HEK293 (cell line): ENCODE measurements around the gene COL13A1.

Experiments
- CTCF ChIA-PET: fragments of 350-600 bp; formaldehyde crosslinking; extraction: SDS; loops from one replicate; lab custom pipeline; 2021; ENCODE audit warnings: antibody characterized with exemption; lab: Yijun Ruan, JAX
- POLR2A ChIA-PET: fragments of 300-600 bp; formaldehyde crosslinking; extraction: SDS; loops from one replicate; lab custom pipeline; 2020; ENCODE audit warnings: antibody characterized with exemption, inconsistent platforms; lab: Yijun Ruan, JAX
- H3K27ac ChIP-seq: fragments of 200-500 bp; sonication (Bioruptor generic); 2 replicates; pipeline ENCODE4 v1.5.1; 2014; ENCODE audit warnings: low read depth, low read length, control low read depth, inconsistent platforms; ENCODE audit errors: extremely low read depth
- H3K36me3 ChIP-seq, 2 experiments: fragments of 200-500 bp in 1 of 2; sonication (Bioruptor generic) in 1 of 2; 1 replicate in 1 of 2; 2 replicates in 1 of 2; pipeline ENCODE4 v1.5.1; 2014 to 2017; ENCODE audit warnings: inconsistent platforms in 2 of 2, low read length in 2 of 2; ENCODE audit not compliant: control insufficient read depth in 2 of 2, insufficient read depth in 1 of 2
- H3K4me1 ChIP-seq: fragments of 200-500 bp; sonication (Bioruptor generic); 2 replicates; pipeline ENCODE4 v1.5.1; 2014; ENCODE audit warnings: mild to moderate bottlenecking, low read length, inconsistent platforms; ENCODE audit not compliant: control insufficient read depth, insufficient read depth
- H3K4me3 ChIP-seq: 2 replicates; pipeline ENCODE4 v1.5.1; 2011; ENCODE audit warnings: low read depth, mild to moderate bottlenecking, control low read depth, low read length, moderate library complexity
- H3K9me3 ChIP-seq: fragments of 200-500 bp; sonication (Bioruptor generic); 2 replicates; pipeline ENCODE4 v1.5.1; 2014; ENCODE audit warnings: low read depth, low read length, inconsistent platforms; ENCODE audit not compliant: control insufficient read depth, insufficient read depth
- ATF2 ChIP-seq: fragments of 450-650 bp; formaldehyde crosslinking; IDR thresholded peaks from 2 replicates; pipeline ENCODE4 v1.5.1; 2016; ENCODE audit warnings: missing biosample characterization, missing genetic modification characterization, low read depth
- FEZF1 ChIP-seq: fragments of 450-650 bp; formaldehyde crosslinking; IDR thresholded peaks from 2 replicates; pipeline ENCODE4 v1.5.1; 2016; ENCODE audit warnings: missing biosample characterization, missing genetic modification characterization
- HOXC10 ChIP-seq: sonication (generic); formaldehyde crosslinking; IDR thresholded peaks from 2 replicates; pipeline ENCODE4 v1.8.1; 2023; ENCODE audit warnings: mild to moderate bottlenecking, missing genetic modification reagents
- HOXD13 ChIP-seq: sonication (generic); formaldehyde crosslinking; IDR thresholded peaks from 2 replicates; pipeline ENCODE4 v1.8.0; 2022; ENCODE audit warnings: missing genetic modification reagents, borderline replicate concordance
- SP2 ChIP-seq: fragments of 450-650 bp; formaldehyde crosslinking; IDR thresholded peaks from 2 replicates; pipeline ENCODE4 v1.5.1; 2016; ENCODE audit warnings: missing biosample characterization, missing genetic modification characterization
- YY1 ChIP-seq: fragments of 450-650 bp; formaldehyde crosslinking; IDR thresholded peaks from 2 replicates; pipeline ENCODE4 v1.5.1; 2018; ENCODE audit warnings: missing biosample characterization, missing genetic modification characterization
- ZBTB44 ChIP-seq: fragments of 450-650 bp; IDR thresholded peaks from 2 replicates; pipeline ENCODE4 v1.5.1; 2018; ENCODE audit warnings: missing biosample characterization, mild to moderate bottlenecking, missing genetic modification characterization
- ZBTB7A ChIP-seq: fragments of 450-650 bp; formaldehyde crosslinking; IDR thresholded peaks from 2 replicates; pipeline ENCODE4 v1.5.1; 2016; ENCODE audit warnings: low read depth, missing biosample characterization, missing genetic modification characterization
- ZFP3 ChIP-seq: fragments of 450-650 bp; formaldehyde crosslinking; IDR thresholded peaks from 2 replicates; pipeline ENCODE4 v1.5.1; 2016; ENCODE audit warnings: low read depth, missing biosample characterization, missing genetic modification characterization
- ZNF132 ChIP-seq: fragments of 450-650 bp; formaldehyde crosslinking; IDR thresholded peaks from 2 replicates; pipeline ENCODE4 v1.5.1; 2017; ENCODE audit warnings: missing biosample characterization, missing genetic modification characterization, borderline replicate concordance
- ZNF133 ChIP-seq: fragments of 450-650 bp; formaldehyde crosslinking; IDR thresholded peaks from 2 replicates; pipeline ENCODE4 v1.5.1; 2016; ENCODE audit warnings: missing biosample characterization, missing genetic modification characterization
- ZNF350 ChIP-seq: fragments of 450-650 bp; formaldehyde crosslinking; IDR thresholded peaks from 2 replicates; pipeline ENCODE4 v1.5.0; 2017; ENCODE audit warnings: missing biosample characterization, mild to moderate bottlenecking, missing genetic modification characterization
- ZNF354C ChIP-seq: fragments of 450-650 bp; formaldehyde crosslinking; IDR thresholded peaks from 2 replicates; pipeline ENCODE4 v1.5.1; 2016; ENCODE audit warnings: missing biosample characterization, missing genetic modification characterization, low read depth, borderline replicate concordance
- ZNF623 ChIP-seq: fragments of 450-650 bp; formaldehyde crosslinking; IDR thresholded peaks from 2 replicates; pipeline ENCODE4 v1.5.1; 2016; ENCODE audit warnings: missing biosample characterization, missing genetic modification characterization
- ZNF654 ChIP-seq: fragments of 450-650 bp; formaldehyde crosslinking; IDR thresholded peaks from 2 replicates; pipeline ENCODE4 v1.5.1; 2016; ENCODE audit warnings: low read depth, missing biosample characterization, missing genetic modification characterization
- ZNF658 ChIP-seq: fragments of 450-650 bp; formaldehyde crosslinking; IDR thresholded peaks from 2 replicates; pipeline ENCODE4; 2016; ENCODE audit warnings: missing biosample characterization, missing genetic modification characterization
- ZSCAN4 ChIP-seq: fragments of 450-650 bp; formaldehyde crosslinking; IDR thresholded peaks from 2 replicates; pipeline ENCODE4 v1.5.1; 2017; ENCODE audit warnings: missing biosample characterization, missing genetic modification characterization
- TF ChIP-seq, protein P1 (sequence below): fragments of 450-650 bp; IDR thresholded peaks from 2 replicates; pipeline ENCODE4 v1.5.1; 2018; ENCODE audit warnings: missing biosample characterization, missing genetic modification characterization
- TF ChIP-seq, protein P2 (sequence below): fragments of 450-650 bp; formaldehyde crosslinking; IDR thresholded peaks from 2 replicates; pipeline ENCODE4 v1.5.1; 2016; ENCODE audit warnings: missing biosample characterization, missing genetic modification characterization
- TF ChIP-seq, protein P3 (sequence below): fragments of 450-650 bp; formaldehyde crosslinking; IDR thresholded peaks from 2 replicates; pipeline ENCODE4 v1.5.0; 2017; ENCODE audit warnings: missing biosample characterization, missing genetic modification characterization, borderline replicate concordance
- TF ChIP-seq, protein P4 (sequence below): fragments of 450-650 bp; formaldehyde crosslinking; IDR thresholded peaks from 2 replicates; pipeline ENCODE4 v1.5.1; 2016; ENCODE audit warnings: missing biosample characterization, missing genetic modification characterization, borderline replicate concordance

The COL13A1 gene

DNA sequence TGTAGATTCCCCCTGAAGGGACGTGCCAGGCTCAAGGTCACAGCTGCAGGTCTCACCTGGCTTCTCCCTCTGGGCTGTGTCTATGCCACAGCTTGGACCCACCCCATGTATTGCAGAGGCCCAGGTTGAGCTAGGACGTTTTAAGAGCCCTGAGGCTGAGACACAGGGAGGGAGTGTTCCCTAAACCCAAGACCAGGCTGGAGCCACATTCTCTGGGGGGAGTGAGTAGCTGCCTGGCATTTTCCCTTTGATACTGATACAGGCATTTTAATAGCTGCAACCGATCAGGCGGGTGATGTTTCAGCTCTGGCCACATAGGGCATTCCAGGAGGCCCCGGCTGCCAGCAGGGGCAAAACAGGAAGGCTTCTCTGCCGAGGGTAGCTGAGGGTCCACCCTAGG lies 13.4 kb downstream of the COL13A1 start (continued):
- TF ChIP-seq ZBTB44 (tag by site-specific recombination) (no peak), HOXC10 (CRISPR knock-in tag) (no peak), HOXD13 (CRISPR knock-in tag) (no peak), ZNF133 (tag by site-specific recombination) (no peak), ZFP3 (no peak), ZBTB7A (tag by site-specific recombination) (no peak)
- TF ChIP-seq, protein P1, sequence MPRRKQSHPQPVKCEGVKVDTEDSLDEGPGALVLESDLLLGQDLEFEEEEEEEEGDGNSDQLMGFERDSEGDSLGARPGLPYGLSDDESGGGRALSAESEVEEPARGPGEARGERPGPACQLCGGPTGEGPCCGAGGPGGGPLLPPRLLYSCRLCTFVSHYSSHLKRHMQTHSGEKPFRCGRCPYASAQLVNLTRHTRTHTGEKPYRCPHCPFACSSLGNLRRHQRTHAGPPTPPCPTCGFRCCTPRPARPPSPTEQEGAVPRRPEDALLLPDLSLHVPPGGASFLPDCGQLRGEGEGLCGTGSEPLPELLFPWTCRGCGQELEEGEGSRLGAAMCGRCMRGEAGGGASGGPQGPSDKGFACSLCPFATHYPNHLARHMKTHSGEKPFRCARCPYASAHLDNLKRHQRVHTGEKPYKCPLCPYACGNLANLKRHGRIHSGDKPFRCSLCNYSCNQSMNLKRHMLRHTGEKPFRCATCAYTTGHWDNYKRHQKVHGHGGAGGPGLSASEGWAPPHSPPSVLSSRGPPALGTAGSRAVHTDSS: no peak

- POLR2A ChIA-PET: no interaction called here
- Histone ChIP-seq H3K4me1 (no peaks in the 10 kb centered on the region), H3K9me3 (no peaks in the 10 kb centered on the region), H3K4me3 (no peak overlapping the region), H3K36me3 (no peaks in the 10 kb centered on the region), H3K27ac (no peak overlapping the region)
- CTCF ChIA-PET: interaction anchor here (1.6 kb wide), 1 partner anchor 16 kb away, joined by 7 read pairs; no protein-coding TSS in a partner anchor
- TF ChIP-seq ZNF658 (tag by site-specific recombination) (no peak), YY1 (no peak), ZNF623 (tag by site-specific recombination) (no peak), ZNF354C (no peak), ATF2 (tag by site-specific recombination) (no peak), ZNF654 (tag by site-specific recombination) (no peak), FEZF1 (tag by site-specific recombination) (no peak), ZNF350 (tag by site-specific recombination) (no peak), ZBTB7A (tag by site-specific recombination) (no peak), ZNF132 (no peak), ZSCAN4 (tag by site-specific recombination) (no peak), SP2 (tag by site-specific recombination) (no peak)
- TF ChIP-seq, protein P2, sequence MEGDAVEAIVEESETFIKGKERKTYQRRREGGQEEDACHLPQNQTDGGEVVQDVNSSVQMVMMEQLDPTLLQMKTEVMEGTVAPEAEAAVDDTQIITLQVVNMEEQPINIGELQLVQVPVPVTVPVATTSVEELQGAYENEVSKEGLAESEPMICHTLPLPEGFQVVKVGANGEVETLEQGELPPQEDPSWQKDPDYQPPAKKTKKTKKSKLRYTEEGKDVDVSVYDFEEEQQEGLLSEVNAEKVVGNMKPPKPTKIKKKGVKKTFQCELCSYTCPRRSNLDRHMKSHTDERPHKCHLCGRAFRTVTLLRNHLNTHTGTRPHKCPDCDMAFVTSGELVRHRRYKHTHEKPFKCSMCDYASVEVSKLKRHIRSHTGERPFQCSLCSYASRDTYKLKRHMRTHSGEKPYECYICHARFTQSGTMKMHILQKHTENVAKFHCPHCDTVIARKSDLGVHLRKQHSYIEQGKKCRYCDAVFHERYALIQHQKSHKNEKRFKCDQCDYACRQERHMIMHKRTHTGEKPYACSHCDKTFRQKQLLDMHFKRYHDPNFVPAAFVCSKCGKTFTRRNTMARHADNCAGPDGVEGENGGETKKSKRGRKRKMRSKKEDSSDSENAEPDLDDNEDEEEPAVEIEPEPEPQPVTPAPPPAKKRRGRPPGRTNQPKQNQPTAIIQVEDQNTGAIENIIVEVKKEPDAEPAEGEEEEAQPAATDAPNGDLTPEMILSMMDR: no peak
- TF ChIP-seq, protein P3, sequence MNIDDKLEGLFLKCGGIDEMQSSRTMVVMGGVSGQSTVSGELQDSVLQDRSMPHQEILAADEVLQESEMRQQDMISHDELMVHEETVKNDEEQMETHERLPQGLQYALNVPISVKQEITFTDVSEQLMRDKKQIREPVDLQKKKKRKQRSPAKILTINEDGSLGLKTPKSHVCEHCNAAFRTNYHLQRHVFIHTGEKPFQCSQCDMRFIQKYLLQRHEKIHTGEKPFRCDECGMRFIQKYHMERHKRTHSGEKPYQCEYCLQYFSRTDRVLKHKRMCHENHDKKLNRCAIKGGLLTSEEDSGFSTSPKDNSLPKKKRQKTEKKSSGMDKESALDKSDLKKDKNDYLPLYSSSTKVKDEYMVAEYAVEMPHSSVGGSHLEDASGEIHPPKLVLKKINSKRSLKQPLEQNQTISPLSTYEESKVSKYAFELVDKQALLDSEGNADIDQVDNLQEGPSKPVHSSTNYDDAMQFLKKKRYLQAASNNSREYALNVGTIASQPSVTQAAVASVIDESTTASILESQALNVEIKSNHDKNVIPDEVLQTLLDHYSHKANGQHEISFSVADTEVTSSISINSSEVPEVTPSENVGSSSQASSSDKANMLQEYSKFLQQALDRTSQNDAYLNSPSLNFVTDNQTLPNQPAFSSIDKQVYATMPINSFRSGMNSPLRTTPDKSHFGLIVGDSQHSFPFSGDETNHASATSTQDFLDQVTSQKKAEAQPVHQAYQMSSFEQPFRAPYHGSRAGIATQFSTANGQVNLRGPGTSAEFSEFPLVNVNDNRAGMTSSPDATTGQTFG (tag by site-specific recombination): no peak
- TF ChIP-seq, protein P4, sequence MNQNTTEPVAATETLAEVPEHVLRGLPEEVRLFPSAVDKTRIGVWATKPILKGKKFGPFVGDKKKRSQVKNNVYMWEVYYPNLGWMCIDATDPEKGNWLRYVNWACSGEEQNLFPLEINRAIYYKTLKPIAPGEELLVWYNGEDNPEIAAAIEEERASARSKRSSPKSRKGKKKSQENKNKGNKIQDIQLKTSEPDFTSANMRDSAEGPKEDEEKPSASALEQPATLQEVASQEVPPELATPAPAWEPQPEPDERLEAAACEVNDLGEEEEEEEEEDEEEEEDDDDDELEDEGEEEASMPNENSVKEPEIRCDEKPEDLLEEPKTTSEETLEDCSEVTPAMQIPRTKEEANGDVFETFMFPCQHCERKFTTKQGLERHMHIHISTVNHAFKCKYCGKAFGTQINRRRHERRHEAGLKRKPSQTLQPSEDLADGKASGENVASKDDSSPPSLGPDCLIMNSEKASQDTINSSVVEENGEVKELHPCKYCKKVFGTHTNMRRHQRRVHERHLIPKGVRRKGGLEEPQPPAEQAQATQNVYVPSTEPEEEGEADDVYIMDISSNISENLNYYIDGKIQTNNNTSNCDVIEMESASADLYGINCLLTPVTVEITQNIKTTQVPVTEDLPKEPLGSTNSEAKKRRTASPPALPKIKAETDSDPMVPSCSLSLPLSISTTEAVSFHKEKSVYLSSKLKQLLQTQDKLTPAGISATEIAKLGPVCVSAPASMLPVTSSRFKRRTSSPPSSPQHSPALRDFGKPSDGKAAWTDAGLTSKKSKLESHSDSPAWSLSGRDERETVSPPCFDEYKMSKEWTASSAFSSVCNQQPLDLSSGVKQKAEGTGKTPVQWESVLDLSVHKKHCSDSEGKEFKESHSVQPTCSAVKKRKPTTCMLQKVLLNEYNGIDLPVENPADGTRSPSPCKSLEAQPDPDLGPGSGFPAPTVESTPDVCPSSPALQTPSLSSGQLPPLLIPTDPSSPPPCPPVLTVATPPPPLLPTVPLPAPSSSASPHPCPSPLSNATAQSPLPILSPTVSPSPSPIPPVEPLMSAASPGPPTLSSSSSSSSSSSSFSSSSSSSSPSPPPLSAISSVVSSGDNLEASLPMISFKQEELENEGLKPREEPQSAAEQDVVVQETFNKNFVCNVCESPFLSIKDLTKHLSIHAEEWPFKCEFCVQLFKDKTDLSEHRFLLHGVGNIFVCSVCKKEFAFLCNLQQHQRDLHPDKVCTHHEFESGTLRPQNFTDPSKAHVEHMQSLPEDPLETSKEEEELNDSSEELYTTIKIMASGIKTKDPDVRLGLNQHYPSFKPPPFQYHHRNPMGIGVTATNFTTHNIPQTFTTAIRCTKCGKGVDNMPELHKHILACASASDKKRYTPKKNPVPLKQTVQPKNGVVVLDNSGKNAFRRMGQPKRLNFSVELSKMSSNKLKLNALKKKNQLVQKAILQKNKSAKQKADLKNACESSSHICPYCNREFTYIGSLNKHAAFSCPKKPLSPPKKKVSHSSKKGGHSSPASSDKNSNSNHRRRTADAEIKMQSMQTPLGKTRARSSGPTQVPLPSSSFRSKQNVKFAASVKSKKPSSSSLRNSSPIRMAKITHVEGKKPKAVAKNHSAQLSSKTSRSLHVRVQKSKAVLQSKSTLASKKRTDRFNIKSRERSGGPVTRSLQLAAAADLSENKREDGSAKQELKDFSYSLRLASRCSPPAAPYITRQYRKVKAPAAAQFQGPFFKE (tag by site-specific recombination): no peak
These were observed 14.8 kb downstream of the COL13A1 start for GRCh38 chr10:69816521-69816920.
